ENCODE measurements around the gene TUFT1.

- TF ChIP-seq CTCF (IDR thresholded peaks at IDR 0.05; ENCODE audit: insufficient read depth, low read length) (no peak), POLR2AphosphoS5 (IDR thresholded peaks at IDR 0.05; ENCODE audit: low read depth) (no peak), REST (IDR thresholded peaks at IDR 0.05; ENCODE audit: insufficient replicate concordance, low read depth) (no peak), GABPA (IDR thresholded peaks at IDR 0.05; ENCODE audit: low read depth) (no peak)
Measured at GRCh38 chr1:151620286-151620685, 80.2 kb downstream of the TUFT1 start.

Measured in HL-60 (cell line).